Measurements from ENCODE around the gene PSMF1. TPM values are rescaled to one million over a fixed set of nuclear protein-coding genes. Genes with fewer than 3 reads are reported as not detected.

PSMF1 gene
- total and polyA plus RNA-seq, 9 of the 15 experiments (the other 6 are each of a cell fraction or from before 2014, with no cell fraction given), result 8.5 to 192 (median 33.2) TPM

- H2AFZ ChIP-seq (ENCODE audit: low read depth, low read length), result peak overlapping the region; percentile 66
- intact Hi-C loops (cut with micrococcal nuclease), result loop anchor here (10.0 kb wide), 1 partner anchor 373 kb away; no protein-coding TSS in a partner anchor
- peaks cover 4% of the 10 kb centered on the region for H3K9me1 ChIP-seq (ENCODE audit: control insufficient read depth, insufficient read depth, low read length)
- CTCF ChIA-PET (ENCODE audit: low intra/inter-chr PET ratio), result interaction anchor here (1.1 kb wide), 1 partner anchor 14 kb away, joined by 3 read pairs; no protein-coding TSS in a partner anchor
- H3K9me3 ChIP-seq (replicated peaks; ENCODE audit: control insufficient read depth, insufficient read depth, low read depth, low read length), result no peaks in the 10 kb centered on the region
- 0% methylated on average over 3 of the region's 4 CpGs for WGBS (ENCODE audit: insufficient coverage, low coverage, missing lambda C conversion rate)
- POLR2A ChIA-PET, result interaction anchor here (0.6 to 1.1 kb wide), 4 partner anchors 9 to 68 kb away, joined by 3 to 5 read pairs (median 4); partner anchors contain the start of gene C20orf202
- H3K36me3 ChIP-seq (ENCODE audit: control insufficient read depth, insufficient read depth, low read length), result no peaks in the 10 kb centered on the region
- H3K4me1 ChIP-seq (replicated peaks in 1 of 2; ENCODE audit: control insufficient read depth in 2 of 2, insufficient read depth in 2 of 2, low read length in 2 of 2), result peaks cover 60 to 68% of the 10 kb centered on the region in 2 experiments
- peak; percentile 57 to 90 (median 72) for DNase-seq (ENCODE audit: extremely low read depth in 1 of 4, low spot score in 3 of 4)
- H3K27ac ChIP-seq (ENCODE audit: extremely low read depth, low read depth, low read length), result peak overlapping the region; percentile 96
- in situ Hi-C loops (cut with MboI), result no loop called here
- peaks cover 24% of the 10 kb centered on the region for H3K79me2 ChIP-seq (ENCODE audit: control insufficient read depth, insufficient read depth, low read length)
- BruUV-seq (replicated peaks), result no TSS peak
- peak; percentile 94 for FAIRE-seq
- peak; percentile 85 for ATAC-seq
- no peaks in the 10 kb centered on the region for H4K20me1 ChIP-seq (replicated peaks; ENCODE audit: control insufficient read depth, insufficient read depth, low read length)
- peak overlapping the region; percentile 63 for H3K4me2 ChIP-seq (ENCODE audit: insufficient read depth, low read length)
- peak overlapping the region in 1 of 2 experiments; percentile 60; a peak in 3 of 4 replicates for H3K9ac ChIP-seq (ENCODE audit: insufficient read depth in 1 of 2, low read depth in 2 of 2, low read length in 2 of 2)
- no peaks in the 10 kb centered on the region for H3K27me3 ChIP-seq (ENCODE audit: control insufficient read depth in 2 of 2, insufficient read depth in 2 of 2, low read length in 2 of 2)
- H3K4me3 ChIP-seq, result no peak overlapping the region
- TF ChIP-seq EP300 (IDR thresholded peaks at IDR 0.05; ENCODE audit: low read length), result peak; percentile 86
- TF ChIP-seq, protein P1, sequence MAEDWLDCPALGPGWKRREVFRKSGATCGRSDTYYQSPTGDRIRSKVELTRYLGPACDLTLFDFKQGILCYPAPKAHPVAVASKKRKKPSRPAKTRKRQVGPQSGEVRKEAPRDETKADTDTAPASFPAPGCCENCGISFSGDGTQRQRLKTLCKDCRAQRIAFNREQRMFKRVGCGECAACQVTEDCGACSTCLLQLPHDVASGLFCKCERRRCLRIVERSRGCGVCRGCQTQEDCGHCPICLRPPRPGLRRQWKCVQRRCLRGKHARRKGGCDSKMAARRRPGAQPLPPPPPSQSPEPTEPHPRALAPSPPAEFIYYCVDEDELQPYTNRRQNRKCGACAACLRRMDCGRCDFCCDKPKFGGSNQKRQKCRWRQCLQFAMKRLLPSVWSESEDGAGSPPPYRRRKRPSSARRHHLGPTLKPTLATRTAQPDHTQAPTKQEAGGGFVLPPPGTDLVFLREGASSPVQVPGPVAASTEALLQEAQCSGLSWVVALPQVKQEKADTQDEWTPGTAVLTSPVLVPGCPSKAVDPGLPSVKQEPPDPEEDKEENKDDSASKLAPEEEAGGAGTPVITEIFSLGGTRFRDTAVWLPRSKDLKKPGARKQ (CRISPR knock-in tag; IDR thresholded peaks at IDR 0.05), result no peak
- TF ChIP-seq BHLHE40 (IDR thresholded peaks at IDR 0.05; ENCODE audit: low read length), result no peak
- peak; percentile 86 for TF ChIP-seq STAT5A (IDR thresholded peaks at IDR 0.05; ENCODE audit: borderline replicate concordance, low read length)
- TF ChIP-seq, protein P2, sequence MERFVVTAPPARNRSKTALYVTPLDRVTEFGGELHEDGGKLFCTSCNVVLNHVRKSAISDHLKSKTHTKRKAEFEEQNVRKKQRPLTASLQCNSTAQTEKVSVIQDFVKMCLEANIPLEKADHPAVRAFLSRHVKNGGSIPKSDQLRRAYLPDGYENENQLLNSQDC (CRISPR knock-in tag; IDR thresholded peaks at IDR 0.05), result no peak
- no peak for TF ChIP-seq THRAP3 (IDR thresholded peaks at IDR 0.05; ENCODE audit: borderline replicate concordance)
- 0 out of 2 replicates have a peak, but pooled peaks have one; percentile 9 for TF ChIP-seq ZNF592 (IDR thresholded peaks at IDR 0.05)
Measured at GRCh38 chr20:1187605-1188171, 69.3 kb downstream of the PSMF1 start.
